Activated naive CD8-positive, alpha-beta T cell treated with anti-CD3 and anti-CD28 coated beads, Interleukin-2, amount 10 ng/mL, durations not matched to agents 7 days and 5 days (primary cell): ENCODE measurements around the gene XPNPEP2. TPM values are rescaled to one million over a fixed set of nuclear protein-coding genes. Genes with fewer than 3 reads are reported as not detected.
"Not testable (repeated sequence)": the region's sequence is repeated elsewhere in the genome, so short reads cannot be mapped to it uniquely, and the experiment has no call there.

ENCODE experiments used
- ATAC-seq: fragments of 150-1000 bp; cut with Tn5 transposase; one replicate; pipeline ENCODE4 v1.10.0; 2021; ENCODE audit warnings: low read depth, moderate library complexity
- POLR2A ChIA-PET: fragments of 350-600 bp; sonication (Branson Sonifier 250); formaldehyde crosslinking; loops from one replicate; lab custom pipeline; 2021; ENCODE audit warnings: antibody characterized with exemption; lab: Charles Lee
- DNase-seq: peaks from one replicate; pipeline ENCODE4 v3.0.0; 2021
- H3K27ac Mint-ChIP-seq: one replicate; pipeline ENCODE4 v1.8.0; 2022; ENCODE audit warnings: mild to moderate bottlenecking, mixed read lengths
- H3K27me3 Mint-ChIP-seq: one replicate; pipeline ENCODE4 v1.8.0; 2022; ENCODE audit warnings: mild to moderate bottlenecking, moderate library complexity, mixed read lengths
- H3K36me3 Mint-ChIP-seq: one replicate; pipeline ENCODE4 v1.8.0; 2021; ENCODE audit warnings: mild to moderate bottlenecking, mixed read lengths
- H3K4me1 Mint-ChIP-seq: one replicate; pipeline ENCODE4 v1.8.0; 2021; ENCODE audit warnings: mixed read lengths
- H3K4me3 Mint-ChIP-seq: one replicate; pipeline ENCODE4 v1.8.0; 2022; ENCODE audit warnings: mild to moderate bottlenecking, moderate library complexity, mixed read lengths
- H3K9me3 Mint-ChIP-seq: one replicate; pipeline ENCODE4 v1.8.0; 2021; ENCODE audit warnings: mixed read lengths
- total RNA-seq, 2 experiments: library from RNA; stranded (reverse); gene quantifications; one replicate each; pipeline ENCODE4 v1.2.3, GENCODE V29; 2021

Gene XPNPEP2
- total RNA-seq, 2 experiments from 2014 or later: 0.65 to 0.67 TPM

GRCh38 chrX:129726307-129727111, 12.3 kb upstream of the XPNPEP2 start:
- ATAC-seq (no peak), DNase-seq (no peak)
- Mint-ChIP-seq H3K9me3 (no peaks in the 10 kb centered on the region), H3K4me3 (no peak overlapping the region), H3K27me3 (no peaks in the 10 kb centered on the region), H3K4me1 (peaks cover 38% of the 10 kb centered on the region), H3K36me3 (peaks cover 3% of the 10 kb centered on the region), H3K27ac (peak overlapping the region; percentile 72)
- POLR2A ChIA-PET: interaction anchor here (1.4 kb wide), 1 partner anchor 57 kb away, joined by 4 read pairs; no protein-coding TSS in a partner anchor

- ATAC-seq: no peak
- POLR2A ChIA-PET: interaction anchor here (0.7 kb wide), 1 partner anchor 9 kb away, joined by 3 read pairs; no protein-coding TSS in a partner anchor
- H3K4me1 Mint-ChIP-seq: peaks cover 29% of the 10 kb centered on the region
These were observed 10.7 kb upstream of the XPNPEP2 start for GRCh38 chrX:129728061-129728460.

GRCh38 chrX:129731228-129731627, 7.6 kb upstream of the XPNPEP2 start:
- no peak overlapping the region for H3K4me3 Mint-ChIP-seq
- H3K36me3 Mint-ChIP-seq: peaks cover 4% of the 10 kb centered on the region
- H3K27me3 Mint-ChIP-seq: no peaks in the 10 kb centered on the region
- H3K27ac Mint-ChIP-seq: peak overlapping the region; percentile 74
- DNase-seq: no peak
- POLR2A ChIA-PET: no interaction called here
- peaks cover 27% of the 10 kb centered on the region for H3K4me1 Mint-ChIP-seq
- ATAC-seq: no peak
- H3K9me3 Mint-ChIP-seq: peaks cover 2% of the 10 kb centered on the region

More at GRCh38 chrX:129728061-129728460, 10.7 kb upstream of the XPNPEP2 start:
- DNase-seq: no peak
- no peaks in the 10 kb centered on the region for H3K27me3 Mint-ChIP-seq
- H3K36me3 Mint-ChIP-seq: peaks cover 3% of the 10 kb centered on the region
- H3K9me3 Mint-ChIP-seq: no peaks in the 10 kb centered on the region
- H3K4me3 Mint-ChIP-seq: no peak overlapping the region
- H3K27ac Mint-ChIP-seq: no peak overlapping the region

GRCh38 chrX:129732857-129733256, 5.9 kb upstream of the XPNPEP2 start:
- Mint-ChIP-seq H3K9me3 (peaks cover 2% of the 10 kb centered on the region), H3K4me1 (peaks cover 26% of the 10 kb centered on the region), H3K27ac (no peak overlapping the region), H3K36me3 (peaks cover 4% of the 10 kb centered on the region), H3K27me3 (no peaks in the 10 kb centered on the region), H3K4me3 (no peak overlapping the region)
- ATAC-seq: no peak
- POLR2A ChIA-PET: no interaction called here
- no peak for DNase-seq

GRCh38 chrX:129733335-129733734, 5.4 kb upstream of the XPNPEP2 start:
- no peak overlapping the region for H3K4me3 Mint-ChIP-seq
- peaks cover 30% of the 10 kb centered on the region for H3K4me1 Mint-ChIP-seq
- POLR2A ChIA-PET: no interaction called here
- no peaks in the 10 kb centered on the region for H3K27me3 Mint-ChIP-seq
- peaks cover 4% of the 10 kb centered on the region for H3K36me3 Mint-ChIP-seq
- H3K27ac Mint-ChIP-seq: no peak overlapping the region
- no peak for ATAC-seq
- H3K9me3 Mint-ChIP-seq: peaks cover 2% of the 10 kb centered on the region
- no peak for DNase-seq

- POLR2A ChIA-PET: interaction anchor here (1.3 to 1.8 kb wide), 2 partner anchors 9 to 43 kb away, joined by 5 to 6 read pairs; partner anchors contain the start of gene SASH3
- DNase-seq: no peak
- Mint-ChIP-seq H3K27ac (peak overlapping the region; percentile 61), H3K27me3 (no peaks in the 10 kb centered on the region), H3K4me1 (peaks cover 26% of the 10 kb centered on the region), H3K4me3 (peak overlapping the region; percentile 49), H3K9me3 (peaks cover 2% of the 10 kb centered on the region), H3K36me3 (peaks cover 2% of the 10 kb centered on the region)
- ATAC-seq: peak; percentile 77
These were observed 2.3 kb upstream of the XPNPEP2 start for GRCh38 chrX:129736491-129736890.

GRCh38 chrX:129737916-129738315, 863 bp upstream of the XPNPEP2 start:
- POLR2A ChIA-PET: interaction anchor here (0.6 to 1.8 kb wide), 2 partner anchors 42 to 60 kb away, joined by 3 to 5 read pairs; partner anchors contain the start of gene SASH3
- ATAC-seq: no peak
- Mint-ChIP-seq H3K36me3 (peaks cover 2% of the 10 kb centered on the region), H3K9me3 (peaks cover 2% of the 10 kb centered on the region), H3K4me1 (peaks cover 30% of the 10 kb centered on the region), H3K27me3 (no peaks in the 10 kb centered on the region), H3K27ac (no peak overlapping the region), H3K4me3 (no peak overlapping the region)
- DNase-seq: no peak

- no peaks in the 10 kb centered on the region for H3K27me3 Mint-ChIP-seq
- POLR2A ChIA-PET: no interaction called here
- ATAC-seq (no peak), DNase-seq (no peak)
- H3K9me3 Mint-ChIP-seq: no peaks in the 10 kb centered on the region
- peak overlapping the region; percentile 52 for H3K27ac Mint-ChIP-seq
- H3K36me3 Mint-ChIP-seq: no peaks in the 10 kb centered on the region
- H3K4me3 Mint-ChIP-seq: no peak overlapping the region
- peaks cover 44% of the 10 kb centered on the region for H3K4me1 Mint-ChIP-seq
These were observed 799 bp downstream of the XPNPEP2 start for GRCh38 chrX:129739578-129739977.

GRCh38 chrX:129741880-129742758, 3.3 kb downstream of the XPNPEP2 start:
- Mint-ChIP-seq H3K4me3 (peak overlapping the region; percentile 72), H3K9me3 (no peaks in the 10 kb centered on the region), H3K27me3 (no peaks in the 10 kb centered on the region), H3K27ac (peak overlapping the region; percentile 98), H3K4me1 (peaks cover 52% of the 10 kb centered on the region), H3K36me3 (no peaks in the 10 kb centered on the region)
- ATAC-seq (no peak), DNase-seq (no peak)
- POLR2A ChIA-PET: interaction anchor here (0.7 to 2.6 kb wide), 2 partner anchors 14 to 40 kb away, joined by 3 to 10 read pairs; no protein-coding TSS in a partner anchor

- not testable (repeated sequence) for H3K36me3 Mint-ChIP-seq, DNase-seq, H3K27me3 Mint-ChIP-seq, ATAC-seq, H3K9me3 Mint-ChIP-seq
- Mint-ChIP-seq H3K4me3 (peak overlapping the region; percentile 72), H3K4me1 (peaks cover 51% of the 10 kb centered on the region), H3K27ac (peak overlapping the region; percentile 98)
- POLR2A ChIA-PET: interaction anchor here (0.7 to 2.6 kb wide), 2 partner anchors 13 to 39 kb away, joined by 3 to 10 read pairs; no protein-coding TSS in a partner anchor
These were observed 4.0 kb downstream of the XPNPEP2 start for GRCh38 chrX:129742759-129743152.

- H3K36me3 Mint-ChIP-seq: no peaks in the 10 kb centered on the region
- peak overlapping the region; percentile 98 for H3K27ac Mint-ChIP-seq
- no peaks in the 10 kb centered on the region for H3K9me3 Mint-ChIP-seq
- H3K27me3 Mint-ChIP-seq: no peaks in the 10 kb centered on the region
- peak overlapping the region; percentile 75 for H3K4me3 Mint-ChIP-seq
- ATAC-seq (peak; percentile 46), DNase-seq (no peak)
- POLR2A ChIA-PET: interaction anchor here (1.2 to 3.5 kb wide), 5 partner anchors 12 to 38 kb away, joined by 5 to 41 read pairs (median 10); partner anchors contain the start of gene SASH3
- peaks cover 46% of the 10 kb centered on the region for H3K4me1 Mint-ChIP-seq
These were observed 5.0 kb downstream of the XPNPEP2 start for GRCh38 chrX:129743821-129744220.

- H3K27ac Mint-ChIP-seq: peak overlapping the region; percentile 98
- H3K36me3 Mint-ChIP-seq: no peaks in the 10 kb centered on the region
- POLR2A ChIA-PET: interaction anchor here (1.0 to 3.5 kb wide), 6 partner anchors 8 to 37 kb away, joined by 3 to 41 read pairs (median 6); partner anchors contain the start of gene SASH3
- H3K27me3 Mint-ChIP-seq: no peaks in the 10 kb centered on the region
- DNase-seq: no peak
- ATAC-seq: peak; percentile 82
- peaks cover 44% of the 10 kb centered on the region for H3K4me1 Mint-ChIP-seq
- H3K4me3 Mint-ChIP-seq: peak overlapping the region; percentile 67
- H3K9me3 Mint-ChIP-seq: no peaks in the 10 kb centered on the region
These were observed 6.1 kb downstream of the XPNPEP2 start for GRCh38 chrX:129744861-129745321.
